OCI-LY3 (cell line): Measurements from ENCODE around the gene KRT6B.

ENCODE experiments used
- EZH2phosphoT487 ChIP-seq: fragments of 200-600 bp; shearing (Covaris generic); IDR thresholded peaks from 2 replicates; pipeline ENCODE4 v1.6.1; 2018; ENCODE audit warnings: antibody characterized with exemption, mixed run types, low read depth
- TF ChIP-seq, protein P1 (sequence below): fragments of 200-600, 300-600 bp; sonication (generic); IDR thresholded peaks from 2 replicates; pipeline ENCODE4 v1.5.1; 2014; ENCODE audit warnings: antibody characterized with exemption, low read length, low read depth

DNA sequence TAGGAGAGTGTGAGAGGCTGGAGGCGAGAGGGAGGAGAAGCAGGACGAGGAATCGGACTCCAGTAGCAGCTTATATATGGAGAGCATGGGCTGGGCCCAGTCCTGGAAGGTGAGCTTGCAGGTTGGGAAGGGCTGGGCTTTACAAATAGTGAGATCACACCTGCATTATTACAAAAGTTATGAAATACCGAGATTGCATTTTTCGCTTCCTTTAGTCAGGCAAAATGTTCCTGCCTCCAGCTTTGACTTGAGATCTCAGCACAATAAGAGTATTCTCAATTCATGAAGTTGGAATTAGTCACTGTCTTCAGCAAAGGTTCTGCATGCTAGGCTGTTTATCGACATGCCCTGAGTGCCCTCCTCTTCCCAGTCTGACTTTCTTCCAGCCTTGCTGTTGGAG lies at the start of gene KRT6B:
- TF ChIP-seq, protein P1, sequence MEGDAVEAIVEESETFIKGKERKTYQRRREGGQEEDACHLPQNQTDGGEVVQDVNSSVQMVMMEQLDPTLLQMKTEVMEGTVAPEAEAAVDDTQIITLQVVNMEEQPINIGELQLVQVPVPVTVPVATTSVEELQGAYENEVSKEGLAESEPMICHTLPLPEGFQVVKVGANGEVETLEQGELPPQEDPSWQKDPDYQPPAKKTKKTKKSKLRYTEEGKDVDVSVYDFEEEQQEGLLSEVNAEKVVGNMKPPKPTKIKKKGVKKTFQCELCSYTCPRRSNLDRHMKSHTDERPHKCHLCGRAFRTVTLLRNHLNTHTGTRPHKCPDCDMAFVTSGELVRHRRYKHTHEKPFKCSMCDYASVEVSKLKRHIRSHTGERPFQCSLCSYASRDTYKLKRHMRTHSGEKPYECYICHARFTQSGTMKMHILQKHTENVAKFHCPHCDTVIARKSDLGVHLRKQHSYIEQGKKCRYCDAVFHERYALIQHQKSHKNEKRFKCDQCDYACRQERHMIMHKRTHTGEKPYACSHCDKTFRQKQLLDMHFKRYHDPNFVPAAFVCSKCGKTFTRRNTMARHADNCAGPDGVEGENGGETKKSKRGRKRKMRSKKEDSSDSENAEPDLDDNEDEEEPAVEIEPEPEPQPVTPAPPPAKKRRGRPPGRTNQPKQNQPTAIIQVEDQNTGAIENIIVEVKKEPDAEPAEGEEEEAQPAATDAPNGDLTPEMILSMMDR: no peak
- no peak for TF ChIP-seq EZH2phosphoT487
